HCT116 (cell line): Measurements from ENCODE around the gene POSTN.
"Not testable (repeated sequence)": the region's sequence is repeated elsewhere in the genome, so short reads cannot be mapped to it uniquely, and the experiment has no call there.

Source experiments
- POLR2A ChIP-seq: IDR thresholded peaks from 2 replicates; pipeline ENCODE4 v1.7.0; 2011; ENCODE audit warnings: borderline replicate concordance; ENCODE audit not compliant: insufficient read depth, insufficient read length; ENCODE audit errors: extremely low read depth
- SP1 ChIP-seq: IDR thresholded peaks from 2 replicates; pipeline ENCODE4 v1.6.1; 2012; ENCODE audit warnings: low read depth
- ZNF274 ChIP-seq: fragments of 200-500 bp; sonication (Bioruptor generic); IDR thresholded peaks from 2 replicates; pipeline ENCODE4 v1.6.1; 2014; ENCODE audit warnings: mild to moderate bottlenecking, low read depth, low read length, inconsistent platforms

- TF ChIP-seq ZNF274, POLR2A, SP1: not testable (repeated sequence)
Observed at GRCh38 chr13:37589381-37589780, 9.2 kb downstream of the POSTN start.
